ENCODE measurements around the gene KPNB1.

Gene KPNB1

DNA sequence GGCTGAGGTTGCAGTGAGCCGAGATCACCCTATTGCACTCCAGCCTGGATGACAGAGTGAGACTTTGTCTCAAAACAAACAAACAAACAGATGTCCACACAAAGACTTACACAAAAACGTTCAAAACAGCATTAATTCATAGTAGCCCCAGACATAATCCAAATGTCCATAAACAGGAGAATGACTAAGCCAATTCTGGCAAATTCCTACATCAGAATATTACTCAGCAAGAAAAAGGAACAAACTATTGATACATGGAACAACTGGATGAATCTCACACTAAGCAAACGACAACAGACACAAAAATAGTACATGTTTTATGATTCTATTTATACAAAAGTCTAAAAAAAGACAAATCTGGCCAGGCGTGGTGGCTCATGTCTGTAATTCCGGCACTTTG lies 10.8 kb upstream of the KPNB1 start:
- DNase-seq = no peak

DNA sequence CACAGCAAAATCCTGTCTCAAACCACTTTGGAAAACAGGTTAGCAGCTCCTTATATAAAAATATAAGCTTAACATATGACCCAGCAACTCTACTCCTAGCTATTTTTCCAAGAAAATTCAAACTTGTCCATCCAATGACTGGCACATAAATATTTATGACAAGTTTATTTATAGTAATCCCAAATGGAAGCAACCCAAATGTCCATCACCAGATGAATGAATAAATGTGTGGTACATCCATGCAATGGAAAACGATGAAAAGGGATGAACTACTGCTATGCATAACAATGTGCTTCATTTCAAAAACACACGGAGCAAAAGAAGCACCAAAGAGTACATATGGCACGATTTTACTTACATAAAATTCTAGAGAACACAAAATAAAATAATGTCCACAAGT lies 9.6 kb upstream of the KPNB1 start:
- DNase-seq = no peak

- no peak for DNase-seq
Observed at GRCh38 chr17:47641202-47641601, 8.5 kb upstream of the KPNB1 start.

DNA sequence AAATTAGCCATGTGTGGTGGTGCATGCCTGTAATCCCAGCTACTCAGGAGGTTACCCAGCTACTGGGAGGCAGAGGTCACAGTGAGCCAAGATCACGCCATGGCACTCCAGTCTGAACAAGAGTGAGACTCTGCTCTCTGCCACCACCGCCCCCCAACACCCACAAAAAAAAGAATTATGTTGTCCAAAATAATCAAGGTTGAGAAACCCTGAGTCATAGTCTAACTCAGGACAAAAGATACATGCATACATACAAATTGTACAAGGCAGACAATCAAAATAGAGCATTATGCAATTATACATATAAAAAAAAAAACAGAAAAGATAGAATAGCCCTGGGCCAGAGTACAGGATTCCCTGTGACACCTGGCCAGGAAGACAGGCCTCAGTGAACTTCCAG lies 6.6 kb upstream of the KPNB1 start:
- DNase-seq = no peak

GRCh38 chr17:47644324-47644723 lies 5.4 kb upstream of the KPNB1 start:
- no peak for DNase-seq

DNA sequence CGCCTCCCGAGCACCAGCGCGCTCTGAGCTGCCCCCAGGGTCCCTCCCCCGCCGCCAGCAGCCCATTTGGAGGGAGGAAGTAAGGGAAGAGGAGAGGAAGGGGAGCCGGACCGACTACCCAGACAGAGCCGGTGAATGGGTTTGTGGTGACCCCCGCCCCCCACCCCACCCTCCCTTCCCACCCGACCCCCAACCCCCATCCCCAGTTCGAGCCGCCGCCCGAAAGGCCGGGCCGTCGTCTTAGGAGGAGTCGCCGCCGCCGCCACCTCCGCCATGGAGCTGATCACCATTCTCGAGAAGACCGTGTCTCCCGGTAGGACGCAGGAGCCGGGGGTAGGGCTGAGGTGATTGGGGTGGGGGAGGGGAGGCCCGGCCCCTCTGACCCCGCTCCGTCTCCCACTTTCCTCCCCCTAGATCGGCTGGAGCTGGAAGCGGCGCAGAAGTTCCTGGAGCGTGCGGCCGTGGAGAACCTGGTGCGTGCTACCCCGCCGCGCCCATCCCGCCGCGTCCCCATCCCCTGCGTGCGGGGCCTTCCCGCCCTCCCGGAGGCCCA lies 329 bp downstream of the KPNB1 start:
- no peak for DNase-seq

GRCh38 chr17:47650525-47651522 lies 1.1 kb downstream of the KPNB1 start:
- DNase-seq = peak; percentile 98 to 99

DNA sequence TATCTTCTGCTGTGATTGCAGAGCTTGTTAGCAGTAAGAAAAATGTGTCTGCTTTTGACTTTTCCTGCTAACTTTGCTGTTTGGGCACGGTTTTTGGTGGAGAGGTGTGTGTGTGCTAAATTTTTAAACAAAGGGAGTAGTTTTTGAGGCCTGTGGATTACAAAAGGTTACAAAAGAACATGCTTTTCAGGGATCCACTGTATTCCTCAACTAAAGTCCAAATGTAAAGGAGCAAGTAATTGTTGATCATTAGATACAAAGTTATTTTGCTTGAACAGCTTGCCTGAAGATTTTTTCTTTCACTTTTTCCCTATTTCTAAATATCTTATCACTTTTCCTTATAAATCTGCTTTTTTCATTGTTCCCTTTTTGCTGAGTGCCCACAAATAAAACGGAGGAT lies 2.0 kb downstream of the KPNB1 start:
- DNase-seq = no peak

DNA sequence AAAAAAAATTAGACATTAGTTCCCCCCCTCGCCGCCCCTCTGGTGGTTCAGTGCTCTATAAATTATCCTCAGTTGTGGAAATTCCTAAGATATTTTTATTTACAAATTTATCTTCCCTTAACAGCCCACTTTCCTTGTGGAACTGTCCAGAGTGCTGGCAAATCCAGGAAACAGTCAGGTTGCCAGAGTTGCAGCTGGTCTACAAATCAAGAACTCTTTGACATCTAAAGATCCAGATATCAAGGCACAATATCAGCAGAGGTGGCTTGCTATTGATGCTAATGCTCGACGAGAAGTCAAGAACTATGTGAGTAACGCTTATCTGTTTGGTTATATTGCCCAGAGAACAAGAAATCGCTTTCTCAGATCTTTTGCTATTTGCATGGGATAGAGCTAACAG lies 2.9 kb downstream of the KPNB1 start:
- no peak for DNase-seq

- no peak for DNase-seq
Observed at GRCh38 chr17:47653442-47653841, 3.7 kb downstream of the KPNB1 start.

DNA sequence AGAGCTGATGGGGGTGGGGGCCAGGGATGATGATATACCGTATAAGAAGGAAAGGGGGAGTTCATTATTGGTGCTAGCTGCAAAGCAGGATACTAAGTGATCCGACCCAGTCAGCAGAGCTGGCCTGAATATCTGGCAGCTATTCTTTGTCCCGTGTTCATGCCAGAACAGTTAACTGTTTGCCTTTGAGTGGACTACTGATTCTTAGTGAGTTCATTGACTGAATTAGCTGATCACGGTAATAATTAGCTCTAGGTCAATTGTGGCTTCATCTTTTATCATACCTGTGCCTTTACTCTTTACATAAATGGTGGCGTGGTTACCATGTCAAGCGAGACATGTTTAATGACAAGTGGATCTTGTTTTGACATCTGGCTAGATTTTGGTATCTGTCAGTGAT lies 5.3 kb downstream of the KPNB1 start:
- DNase-seq = no peak

DNA sequence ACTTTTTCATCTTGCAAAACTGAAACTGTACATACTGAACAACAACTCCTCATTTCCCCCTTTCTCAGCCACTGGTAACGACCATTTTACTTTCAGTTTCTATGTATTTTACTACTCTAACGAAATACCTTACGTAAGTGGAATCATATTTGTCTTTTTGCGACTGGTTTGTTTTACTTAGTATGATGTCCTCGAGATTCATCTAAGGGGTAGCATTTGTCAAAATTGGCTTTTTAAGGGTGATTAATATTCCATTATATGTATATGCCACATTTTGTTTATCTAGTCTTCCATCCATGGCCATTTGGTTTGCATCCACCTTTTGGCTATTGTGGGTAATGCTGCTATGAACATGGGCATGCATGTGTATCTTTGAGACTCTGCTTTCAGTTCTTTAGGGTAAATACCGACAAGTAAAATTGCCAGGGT lies 10.4 kb downstream of the KPNB1 start:
- DNase-seq = no peak

- DNase-seq = peak; percentile 35 to 51
Observed at GRCh38 chr17:47663912-47664623, 14.3 kb downstream of the KPNB1 start.

- DNase-seq = no peak
Observed at GRCh38 chr17:47664624-47664941, 14.9 kb downstream of the KPNB1 start.

GRCh38 chr17:47665655-47666054 lies 15.9 kb downstream of the KPNB1 start:
- DNase-seq = no peak

- DNase-seq = no peak
Observed at GRCh38 chr17:47669081-47669480, 19.4 kb downstream of the KPNB1 start.

DNA sequence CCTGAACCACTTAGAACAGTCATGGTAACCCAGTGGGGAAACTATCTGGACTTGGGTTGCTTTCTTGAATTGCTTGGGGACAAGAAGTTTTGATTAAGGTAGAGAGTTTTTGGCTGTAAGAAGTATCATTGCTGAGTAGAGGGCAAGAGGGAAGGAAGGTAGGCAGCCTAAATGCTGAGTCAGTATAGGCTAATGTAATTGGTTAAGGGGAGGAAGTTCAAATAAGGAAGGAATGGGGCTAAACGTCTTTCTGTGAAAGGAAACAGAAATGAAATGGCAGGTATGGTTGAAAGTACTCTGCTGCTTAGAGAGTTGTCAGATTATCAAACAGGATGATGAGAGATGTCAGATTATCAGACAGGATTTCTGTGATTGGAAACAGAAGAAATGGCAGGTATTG lies 20.3 kb downstream of the KPNB1 start:
- DNase-seq = no peak

- DNase-seq = no peak
Observed at GRCh38 chr17:47674499-47674898, 24.8 kb downstream of the KPNB1 start.

DNA sequence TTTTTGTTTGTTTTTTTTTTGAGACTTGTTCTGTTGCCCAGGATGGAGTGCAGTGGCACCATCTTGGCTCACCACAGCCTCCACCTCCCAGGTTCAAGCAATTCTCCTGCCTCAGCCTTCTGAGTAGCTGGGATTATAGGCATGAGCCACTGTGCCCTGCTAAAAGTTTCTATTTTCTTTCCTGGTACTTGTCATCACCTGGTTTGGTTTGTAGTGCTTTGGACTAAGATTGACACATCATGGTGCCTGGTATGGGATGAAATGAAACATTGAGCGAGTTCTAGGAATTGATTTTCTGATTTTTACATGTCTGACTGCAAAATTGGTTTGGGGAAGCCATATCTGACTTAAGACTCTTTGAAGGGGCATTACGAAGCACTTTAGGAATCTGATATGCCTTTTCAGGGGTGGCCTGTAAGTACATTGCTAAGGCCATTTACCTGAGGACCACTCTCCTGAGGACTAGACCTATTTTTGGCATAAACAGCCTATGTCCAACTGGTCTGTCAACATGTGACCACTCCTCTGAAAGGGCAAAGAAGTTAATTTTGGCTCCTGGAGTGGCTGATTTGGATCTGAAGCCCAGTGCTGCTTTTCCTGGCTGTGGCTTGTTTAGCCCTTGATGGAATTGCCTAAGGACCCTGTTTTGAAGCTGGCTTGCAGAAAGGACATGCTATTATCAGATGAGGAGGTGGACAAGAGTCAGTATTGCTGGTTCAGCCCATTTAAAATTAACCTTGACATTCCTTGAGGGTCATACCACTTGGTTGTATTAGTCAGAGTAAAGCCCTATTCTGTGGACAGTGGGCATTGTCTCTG lies 25.9 kb downstream of the KPNB1 start:
- no peak for DNase-seq

DNA sequence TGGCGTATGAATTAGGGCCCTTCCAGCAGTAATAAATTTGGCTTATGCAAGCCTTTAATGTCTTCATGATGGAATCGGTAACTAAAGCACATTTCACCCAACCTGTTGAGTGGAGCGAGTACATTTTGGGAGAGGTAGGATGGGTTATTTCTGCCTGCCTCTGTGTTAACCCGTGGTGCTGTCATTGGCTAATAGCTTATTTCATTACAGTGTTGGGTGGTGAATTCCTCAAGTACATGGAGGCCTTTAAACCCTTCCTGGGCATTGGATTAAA lies 26.4 kb downstream of the KPNB1 start:
- DNase-seq = no peak

GRCh38 chr17:47676510-47677165 lies 26.9 kb downstream of the KPNB1 start:
- DNase-seq = no peak

GRCh38 chr17:47678196-47678595 lies 28.5 kb downstream of the KPNB1 start:
- DNase-seq = no peak

GRCh38 chr17:47682138-47682537 lies 32.4 kb downstream of the KPNB1 start:
- no peak for DNase-seq
